ENCODE results near the gene EIF4E.

GRCh38 chr4:98967786-98968329, 38.9 kb upstream of the EIF4E start:
- TF ChIP-seq POLR2AphosphoS5 (IDR thresholded peaks at IDR 0.05; ENCODE audit: low read depth) (no peak), CTCF (IDR thresholded peaks at IDR 0.05; ENCODE audit: insufficient read depth, low read length) (no peak), REST (IDR thresholded peaks at IDR 0.05; ENCODE audit: insufficient replicate concordance, low read depth) (no peak)

Data from HL-60 (cell line).